Activated CD4-positive, CD25-positive, alpha-beta regulatory T cell treated with anti-CD3 and anti-CD28 coated beads, Interleukin-2, amount 50 U/mL, for 72 hours (primary cell): ENCODE measurements around the gene SMARCE1.
"Not testable (repeated sequence)": the region's sequence is repeated elsewhere in the genome, so short reads cannot be mapped to it uniquely, and the experiment has no call there.

Experiments used
- DNase-seq: peaks from one replicate; pipeline ENCODE4 v3.0.0; 2021

Gene SMARCE1

DNA sequence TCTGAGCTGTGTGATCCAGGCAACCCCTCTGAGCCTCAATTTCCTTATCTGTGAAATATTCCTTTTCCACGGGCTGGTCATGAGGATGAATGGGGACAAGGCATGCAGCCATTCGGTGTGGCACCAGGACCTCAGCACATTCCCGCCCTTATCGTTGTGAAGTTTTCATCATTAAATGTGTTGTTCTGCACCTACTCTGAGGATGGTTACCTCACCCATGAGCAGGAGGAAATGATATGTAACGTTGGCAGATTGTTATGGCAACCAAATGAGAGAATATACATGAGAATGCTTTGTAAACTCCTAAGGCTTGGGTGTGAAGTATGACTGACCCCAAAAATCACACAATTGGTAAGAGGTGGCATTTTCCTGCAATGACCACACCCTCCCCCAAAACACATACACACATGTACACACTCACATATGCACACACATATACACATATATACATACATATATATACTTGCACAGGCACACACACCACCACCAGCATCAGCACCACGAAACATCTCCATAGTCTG is 39.5 kb downstream of the SMARCE1 start:
- DNase-seq, result no peak

DNA sequence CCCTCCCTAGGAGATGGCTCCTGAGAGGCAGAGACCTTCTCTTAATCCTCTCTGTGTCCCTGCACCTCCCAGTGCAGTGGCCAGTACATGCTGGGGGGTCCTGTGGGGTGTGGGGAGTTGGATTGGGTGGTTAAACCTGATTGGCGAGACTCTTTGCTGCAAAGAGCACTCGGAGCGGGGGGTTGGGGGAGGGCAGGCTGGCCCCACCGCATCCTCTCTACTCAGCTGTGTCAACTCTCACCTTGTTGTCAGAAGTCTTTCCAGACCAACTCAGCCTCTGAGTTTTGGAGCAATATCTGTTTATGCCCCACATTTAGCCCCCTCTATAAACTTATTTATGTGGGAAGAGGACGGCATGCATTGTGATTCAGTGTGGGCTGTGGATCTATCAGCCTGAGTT is 40.0 kb downstream of the SMARCE1 start:
- no peak for DNase-seq

DNA sequence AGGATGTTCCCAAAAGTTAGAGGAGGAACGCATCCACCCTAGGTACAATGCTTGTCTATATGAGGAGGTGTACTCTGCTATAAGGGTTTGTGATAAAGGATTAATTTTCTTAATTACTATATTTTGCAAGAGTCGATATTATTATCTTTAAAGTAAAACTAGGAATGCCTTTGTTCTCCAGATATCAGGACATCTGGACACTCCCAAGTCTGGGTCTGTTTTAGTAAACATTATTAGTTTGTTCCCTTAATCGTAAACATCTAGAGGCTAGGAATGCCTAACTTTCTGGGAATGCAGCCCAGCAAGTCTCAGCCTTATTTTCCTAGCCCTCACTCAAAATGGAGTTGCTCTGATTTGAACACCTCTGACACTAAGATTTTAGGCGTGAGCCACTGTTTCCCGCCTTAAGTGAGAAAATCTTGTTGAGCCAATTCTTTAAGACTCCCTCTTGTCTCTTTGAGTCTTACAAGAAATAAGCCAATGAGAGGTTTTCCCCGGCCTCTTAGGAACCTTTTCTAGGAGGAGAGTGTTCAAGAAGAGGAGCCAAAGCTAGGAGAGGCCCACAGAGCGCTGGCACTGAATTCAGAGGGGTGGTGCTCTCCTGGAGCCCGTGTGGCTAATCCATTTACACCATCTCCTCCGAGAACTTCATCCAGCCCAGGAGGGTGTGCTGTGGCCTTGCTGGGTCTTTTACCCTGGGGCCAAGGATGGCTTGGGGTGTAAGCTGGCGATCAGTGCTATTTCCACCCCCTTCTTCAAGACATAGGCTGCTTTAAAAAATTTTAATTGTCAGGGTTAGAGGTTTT is 40.9 kb downstream of the SMARCE1 start:
- DNase-seq, result no peak

DNA sequence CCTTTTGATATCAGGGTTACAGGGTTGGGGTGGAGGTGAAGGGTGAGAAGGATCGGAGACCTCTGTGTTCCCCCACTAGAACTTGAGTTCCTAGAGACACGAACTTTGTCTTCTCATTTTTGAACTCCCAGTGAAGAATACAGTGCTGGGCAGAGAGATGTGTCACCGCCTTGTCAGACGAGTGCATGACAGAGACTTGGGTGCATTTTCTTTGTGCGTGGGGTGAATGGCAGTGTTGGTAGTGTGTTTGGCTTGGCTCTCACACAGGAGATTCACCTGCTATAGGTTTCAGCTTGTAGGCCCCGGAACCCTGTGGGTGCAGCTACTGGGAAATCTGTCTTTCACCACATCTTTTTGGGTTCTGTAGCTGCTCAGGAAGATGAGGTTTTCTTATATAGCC is 42.3 kb downstream of the SMARCE1 start:
- no peak for DNase-seq

DNA sequence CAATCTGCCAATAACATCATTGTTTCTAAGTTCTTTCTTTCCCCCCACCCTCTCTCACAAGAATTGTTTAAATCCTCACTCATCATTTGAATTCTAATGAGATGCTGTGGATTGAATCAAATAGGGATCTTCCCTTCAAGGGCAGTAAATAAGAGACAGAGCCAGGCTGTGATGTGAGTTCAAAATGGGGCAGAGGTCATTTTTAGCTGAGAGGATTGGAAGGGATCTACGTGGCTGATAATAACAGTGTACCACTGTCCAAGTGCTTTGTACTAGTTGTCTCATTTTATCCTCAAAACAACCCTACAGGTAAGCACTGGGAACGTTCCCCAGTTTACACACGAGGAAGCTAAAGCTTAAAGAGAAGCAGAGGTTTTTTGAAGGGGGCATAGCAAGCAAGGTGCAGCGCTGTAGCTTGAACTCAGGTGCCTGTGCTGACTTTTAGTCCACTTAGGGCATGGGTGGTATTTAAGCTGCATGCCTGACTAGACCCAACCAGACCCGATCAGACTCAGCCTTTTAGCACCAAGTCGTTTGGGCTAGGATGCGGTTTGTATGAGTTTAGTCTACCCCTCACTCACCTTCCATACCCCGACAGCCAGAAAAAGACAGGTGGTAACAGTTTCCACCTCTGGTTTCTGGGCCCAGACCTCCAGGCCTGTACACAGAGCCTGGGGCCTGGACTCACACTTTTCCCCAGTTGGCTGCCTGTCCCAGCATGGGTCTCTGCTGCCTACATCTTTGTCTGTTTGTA is 43.1 kb downstream of the SMARCE1 start:
- DNase-seq, result no peak

DNA sequence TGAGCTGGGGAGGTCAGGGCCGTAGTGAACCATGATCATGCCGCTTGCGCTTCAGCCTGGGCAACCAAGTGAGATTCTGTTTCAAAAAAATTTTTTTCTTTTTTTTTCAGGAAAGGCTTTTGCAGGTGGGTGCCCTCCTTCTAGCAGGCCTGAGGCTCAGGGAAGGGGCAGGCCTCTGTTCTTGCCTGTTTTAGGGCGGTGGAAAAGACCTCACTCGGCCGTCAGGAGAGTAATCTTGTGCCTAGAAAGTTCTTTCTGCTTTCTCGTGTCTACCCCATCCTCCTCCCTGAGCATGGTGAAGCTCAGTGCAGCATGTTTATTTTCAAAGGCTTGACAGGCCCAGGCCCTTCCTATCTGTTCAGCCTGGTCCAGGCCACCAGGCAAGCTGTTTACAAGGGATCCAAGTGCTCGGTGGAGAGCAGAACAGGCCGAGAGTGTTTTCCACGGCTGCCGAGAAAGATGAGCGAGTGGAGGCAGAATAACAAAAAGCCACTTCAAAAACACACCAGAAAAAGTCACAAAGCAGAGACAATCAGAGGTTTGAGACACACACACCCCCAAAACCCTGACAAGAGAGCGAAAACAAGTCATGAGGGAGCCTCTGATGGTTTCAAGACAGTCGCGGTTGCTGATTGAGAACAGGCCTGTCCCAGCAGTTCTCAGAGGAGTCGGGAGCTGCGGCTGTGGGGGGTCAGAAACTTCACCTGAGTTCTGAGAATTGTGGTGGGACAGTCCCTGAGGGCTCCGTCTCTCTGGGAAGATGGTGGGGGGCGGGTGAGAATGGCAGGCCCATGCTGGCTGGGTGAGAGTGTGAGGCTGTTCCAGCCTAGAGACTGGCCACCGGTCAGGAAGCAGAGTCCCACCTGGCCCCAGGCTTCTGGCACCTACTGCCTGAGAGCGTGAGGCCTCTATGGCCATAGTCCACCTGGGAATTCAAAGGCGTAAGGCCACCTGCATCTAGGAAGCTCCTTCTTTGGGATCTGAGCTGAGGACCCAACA is 44.9 kb downstream of the SMARCE1 start:
- peak; percentile 67 for DNase-seq

DNA sequence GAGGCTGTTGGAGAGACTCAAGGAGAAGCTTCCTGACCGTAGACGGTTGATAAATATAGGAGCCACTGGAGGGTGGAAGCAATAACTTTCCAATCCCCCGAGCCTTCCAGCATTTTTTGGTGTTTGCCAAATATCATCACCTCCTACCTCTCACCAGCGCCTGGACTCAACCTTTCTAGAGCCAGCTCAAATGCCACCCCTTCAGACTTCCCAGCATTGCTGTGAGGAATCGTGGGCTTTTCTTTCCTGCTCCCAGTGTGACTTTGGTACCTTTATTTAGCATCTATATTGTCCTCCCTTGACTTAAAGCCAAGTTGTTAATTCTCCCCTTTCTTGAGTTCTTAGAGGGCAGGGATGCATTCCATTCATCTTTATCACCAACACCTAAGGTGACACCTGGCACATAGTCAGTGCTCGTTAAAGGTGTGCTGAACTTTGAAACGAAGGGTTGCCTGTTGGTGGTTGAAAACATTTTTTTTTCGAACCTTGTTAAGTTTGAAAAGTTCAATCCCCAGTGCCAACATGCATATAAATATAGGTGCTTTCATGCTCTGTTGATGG is 47.1 kb downstream of the SMARCE1 start:
- DNase-seq, result no peak

DNA sequence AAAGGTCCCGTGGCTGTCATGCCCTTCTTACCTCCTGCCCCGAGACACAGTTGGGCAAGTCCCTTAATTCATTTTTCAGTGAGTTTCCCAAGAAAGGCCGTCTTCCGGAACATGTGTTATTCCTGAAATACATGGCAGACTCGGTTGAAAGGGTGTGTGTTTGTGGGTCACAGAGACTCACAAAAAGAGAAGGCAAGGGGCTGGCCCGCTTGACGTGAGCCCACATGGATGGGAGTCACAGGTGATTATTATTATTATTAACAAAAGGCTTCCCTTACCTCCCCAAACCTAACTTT is 48.2 kb downstream of the SMARCE1 start:
- DNase-seq, result no peak

DNA sequence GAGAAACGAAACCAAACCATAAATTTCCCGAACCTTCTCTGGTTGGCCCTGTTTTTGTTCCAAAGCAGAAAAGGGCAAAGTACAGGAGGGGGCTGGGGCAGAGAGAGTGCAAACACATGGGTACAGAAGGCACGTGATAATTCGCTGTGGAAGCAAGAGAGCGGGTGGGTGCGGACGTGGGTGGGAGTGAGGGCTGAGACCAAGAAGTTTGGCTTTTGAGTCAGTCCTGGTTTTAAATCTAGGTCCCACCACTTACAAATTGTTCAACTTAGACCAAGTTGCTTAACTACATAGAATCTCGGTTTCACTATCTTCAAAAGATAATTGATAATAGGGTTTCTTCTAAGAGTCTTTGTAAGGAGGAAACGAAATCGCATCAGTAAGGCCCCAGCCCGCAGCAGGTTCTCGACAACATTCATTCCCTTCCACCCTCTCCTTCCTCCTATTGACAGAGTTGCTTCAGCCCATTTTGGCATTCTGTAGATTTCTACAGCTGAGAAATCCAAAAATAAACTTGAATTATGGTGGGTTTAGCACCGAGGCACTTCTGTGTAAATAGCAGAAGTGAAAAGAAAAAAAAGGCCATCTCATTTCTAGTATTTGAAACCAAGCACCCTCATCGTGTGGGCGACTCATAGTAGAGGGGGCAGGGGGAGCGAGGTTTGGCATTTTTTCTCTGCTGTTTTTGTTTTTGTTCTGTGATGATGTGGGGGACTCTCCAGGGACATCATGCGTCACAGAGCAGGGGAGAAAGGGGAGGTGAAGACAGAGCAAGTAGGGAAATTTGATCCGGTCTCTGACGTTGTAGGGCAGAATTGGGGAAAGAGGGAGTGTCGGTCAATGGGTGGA is 48.8 kb downstream of the SMARCE1 start:
- peak; percentile 64 for DNase-seq

DNA sequence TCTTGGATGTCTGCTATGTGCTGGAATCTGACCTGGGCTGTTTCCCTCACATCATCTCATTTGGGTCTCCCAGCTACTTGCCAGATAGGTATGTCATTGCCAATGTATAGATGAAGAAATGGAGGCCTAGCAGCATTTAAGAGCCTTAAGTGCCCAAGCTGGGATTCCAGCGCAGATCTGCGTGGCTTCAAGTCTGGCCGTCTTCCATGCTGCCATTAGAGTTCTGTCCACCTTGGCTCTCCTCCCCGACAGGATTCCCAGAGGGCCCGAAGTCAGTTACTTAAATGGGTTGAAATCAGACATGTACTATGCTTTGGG is 49.4 kb downstream of the SMARCE1 start:
- no peak for DNase-seq

DNA sequence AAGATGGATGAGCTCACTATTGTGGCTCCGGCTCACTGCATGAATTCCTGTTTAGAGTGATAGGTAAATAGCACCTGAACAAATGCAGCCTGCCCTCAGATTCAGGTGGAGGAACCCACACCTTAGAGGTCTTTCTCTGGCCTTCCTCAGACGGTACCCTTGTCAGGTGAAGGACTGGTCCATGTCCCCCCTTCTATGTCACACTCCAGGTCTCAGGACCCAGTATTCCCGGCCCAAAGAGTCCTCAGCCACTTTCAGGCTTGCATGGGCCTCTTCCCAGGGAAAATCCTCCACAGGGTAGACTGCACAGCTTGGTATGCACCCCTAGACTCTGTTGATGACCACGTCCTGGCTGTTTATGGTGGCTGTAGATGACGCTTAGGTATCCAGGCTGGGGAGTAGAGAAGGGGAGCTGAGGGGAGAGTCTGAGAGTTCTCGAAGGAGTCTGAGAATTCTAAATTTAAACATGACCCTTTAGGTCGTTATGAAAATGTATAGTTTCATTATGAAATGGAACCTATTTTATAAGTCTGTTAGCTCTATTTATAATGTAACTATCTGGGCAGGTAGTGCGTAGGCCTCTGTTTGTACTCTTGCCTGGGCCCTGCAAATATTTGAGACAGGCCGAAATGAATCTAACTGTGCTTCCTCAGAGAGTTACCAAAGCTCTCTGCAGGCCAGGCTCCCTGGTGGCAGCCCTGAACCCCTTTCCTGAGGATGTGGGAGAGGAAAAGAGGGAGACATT is 49.9 kb downstream of the SMARCE1 start:
- DNase-seq, result no peak

DNA sequence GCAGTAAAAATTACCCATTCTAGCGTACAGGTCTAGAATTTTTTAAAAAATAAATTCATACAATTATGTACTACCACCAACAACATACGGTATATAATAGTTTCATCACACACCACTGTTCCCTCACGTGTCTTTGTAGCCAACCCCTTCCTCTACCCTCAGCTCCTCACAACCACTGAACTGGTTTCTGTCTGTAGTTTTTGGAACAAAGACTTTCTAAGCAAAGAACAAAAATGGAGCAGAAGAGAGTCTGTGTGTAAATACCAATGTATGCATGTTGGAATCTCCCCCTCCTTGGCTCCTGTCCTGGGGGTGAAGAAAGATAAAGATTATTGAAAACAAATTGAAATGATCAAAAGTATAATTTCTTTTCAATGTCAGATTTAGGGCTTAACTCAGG is 50.5 kb downstream of the SMARCE1 start:
- no peak for DNase-seq

DNA sequence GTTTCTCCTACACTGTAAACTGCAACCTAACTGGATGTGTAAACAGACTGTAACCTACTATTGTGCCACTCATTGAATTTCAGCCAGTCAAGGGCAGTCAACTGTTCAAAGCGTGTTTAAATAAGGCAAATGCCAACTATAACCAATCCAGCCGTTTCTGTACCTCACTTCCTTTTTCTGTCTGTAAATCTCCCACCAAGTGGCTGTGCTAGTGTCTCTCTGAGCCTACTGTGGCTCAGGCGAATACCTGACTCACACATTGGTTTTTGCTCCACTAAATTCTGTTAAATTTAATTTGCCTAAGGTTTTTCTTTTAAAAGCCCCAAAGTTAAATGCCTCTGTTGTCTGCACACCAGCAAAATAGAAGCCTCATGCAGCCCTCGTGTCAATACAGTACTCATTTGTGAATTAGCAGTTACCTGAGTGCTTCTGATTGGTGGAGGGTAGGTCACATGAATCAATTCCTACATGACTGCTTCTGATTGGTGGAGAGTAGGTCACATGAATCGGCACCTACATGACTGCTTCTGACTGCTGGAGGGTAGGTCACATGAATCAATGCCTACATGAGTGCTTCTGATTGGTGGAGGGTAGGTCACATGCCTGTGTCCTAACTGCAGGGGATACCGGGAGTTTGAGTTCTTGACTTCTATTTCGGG is 51.2 kb downstream of the SMARCE1 start:
- DNase-seq, result no peak

DNA sequence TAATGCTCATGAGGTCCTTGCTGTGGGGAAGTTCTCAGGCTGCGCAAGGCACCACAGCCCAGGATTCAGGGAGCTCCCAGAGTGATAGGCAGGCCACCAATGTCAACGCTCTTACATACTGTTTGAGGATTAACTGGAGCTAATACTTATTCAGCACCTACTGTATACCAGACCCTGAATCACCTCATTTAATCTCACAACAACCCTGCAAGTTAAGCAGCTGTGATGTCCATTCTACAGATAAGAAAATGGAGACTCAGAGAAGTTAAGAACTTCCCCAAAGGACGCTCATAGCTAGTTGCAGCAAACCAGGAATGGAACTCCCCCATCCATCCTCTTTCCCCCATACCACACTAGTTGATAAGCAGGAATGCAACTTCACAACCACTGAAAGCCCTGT is 56.9 kb downstream of the SMARCE1 start:
- no peak for DNase-seq

DNA sequence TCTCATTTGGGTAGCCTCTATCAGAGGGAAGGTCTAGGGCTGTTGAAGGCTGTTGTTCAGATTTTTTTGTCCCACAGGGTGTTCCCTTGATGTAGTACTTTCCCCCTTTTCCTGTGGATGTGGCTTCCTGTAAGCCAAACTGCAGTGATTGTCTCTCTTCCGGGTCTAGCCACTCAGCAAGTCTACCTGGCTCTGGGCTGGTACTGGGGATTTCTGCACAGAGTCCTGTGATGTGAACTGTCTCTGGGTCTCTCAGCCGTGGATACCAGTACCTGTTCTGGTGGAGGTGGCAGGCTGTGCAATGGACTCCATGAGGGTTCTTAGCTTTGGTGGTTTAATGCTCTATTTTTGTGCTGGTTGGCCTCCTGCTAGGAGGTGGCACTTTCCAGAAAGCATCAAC is 59.1 kb downstream of the SMARCE1 start:
- DNase-seq, result no peak

DNA sequence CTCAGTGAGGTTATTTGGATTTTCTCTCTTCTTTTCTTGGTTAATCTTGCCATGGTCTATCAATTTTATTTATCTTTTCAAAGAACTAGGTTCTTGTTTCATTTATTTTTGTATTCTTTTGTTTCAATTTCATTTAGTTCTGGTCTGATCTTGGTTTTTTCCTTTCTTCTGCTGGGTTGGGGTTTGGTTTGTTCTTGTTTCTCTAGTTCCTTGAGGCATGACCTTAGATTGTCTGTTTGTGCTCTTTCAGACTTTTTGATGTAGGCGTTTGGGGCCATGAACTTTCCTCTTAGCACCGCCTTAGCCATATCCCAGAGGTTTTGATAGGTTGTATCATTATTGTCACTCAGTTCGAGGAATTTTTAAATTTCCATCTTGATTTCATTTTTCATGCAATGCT is 61.4 kb downstream of the SMARCE1 start:
- not testable (repeated sequence) for DNase-seq

DNA sequence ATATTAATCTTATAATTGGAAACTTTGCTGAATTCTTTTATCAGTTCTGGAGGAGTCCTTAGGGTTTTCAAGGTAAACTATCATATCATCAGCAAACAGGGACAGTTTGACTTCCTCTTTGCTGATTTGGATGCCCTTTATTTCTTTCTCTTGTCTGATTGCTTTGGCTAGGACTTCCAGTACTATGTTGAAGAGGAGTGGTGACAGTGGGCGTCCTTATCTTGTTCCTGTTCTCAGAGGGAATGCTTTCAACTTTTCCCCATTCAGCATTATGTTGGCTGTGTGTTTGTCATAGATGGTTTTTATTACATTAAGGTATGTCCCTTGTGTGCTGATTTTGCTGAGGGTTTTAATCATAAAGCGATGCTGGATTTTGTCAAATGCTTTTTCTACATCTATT is 62.7 kb downstream of the SMARCE1 start:
- DNase-seq, result not testable (repeated sequence)

DNA sequence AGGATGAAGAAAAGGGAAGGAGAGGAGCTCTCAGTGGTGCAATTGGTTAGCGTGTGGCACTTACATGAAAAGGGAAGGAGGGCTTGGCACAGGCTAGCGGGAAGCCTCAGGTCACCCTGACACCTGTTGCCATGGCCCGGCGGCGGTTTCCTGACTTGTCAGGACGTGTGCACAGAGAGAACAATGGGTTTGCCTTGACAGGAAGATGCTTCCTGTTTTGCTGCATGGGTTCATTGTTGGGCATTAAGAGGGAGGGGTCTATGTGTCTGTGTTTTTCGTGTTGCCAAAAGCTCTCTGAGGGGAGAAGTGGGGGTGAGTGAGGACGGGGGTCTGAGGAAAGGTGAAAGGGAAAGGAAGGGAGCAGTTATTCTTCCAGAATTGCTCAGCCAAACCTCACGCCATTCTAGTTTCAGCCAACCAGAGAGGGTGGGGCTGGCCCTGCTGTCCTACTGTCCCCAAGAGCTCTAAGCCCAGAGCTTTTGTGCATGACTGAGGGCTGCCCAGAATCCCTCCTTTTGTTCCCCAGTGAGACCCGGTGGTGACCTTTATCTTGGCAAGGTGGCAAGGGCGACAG is 65.2 kb downstream of the SMARCE1 start:
- DNase-seq, result peak; percentile 50

DNA sequence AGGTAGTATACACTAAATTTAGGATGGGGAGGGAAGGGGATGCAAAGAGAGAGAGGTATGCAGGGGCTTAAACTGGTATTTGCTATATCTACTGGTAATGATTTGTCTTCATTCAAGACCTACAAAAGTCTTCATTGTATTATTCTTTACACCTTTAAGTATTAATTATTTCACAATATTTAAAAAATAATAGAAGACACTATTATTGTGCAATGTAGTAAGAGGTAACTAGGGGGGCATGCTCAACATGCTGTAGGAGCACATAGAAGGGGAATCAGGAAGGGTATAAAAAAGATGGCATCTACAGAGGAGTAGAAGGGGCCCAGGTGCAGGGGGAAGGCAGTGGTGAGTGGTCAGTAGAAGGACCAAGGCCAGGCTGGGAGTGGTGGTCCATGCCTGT is 67.5 kb downstream of the SMARCE1 start:
- no peak for DNase-seq

DNA sequence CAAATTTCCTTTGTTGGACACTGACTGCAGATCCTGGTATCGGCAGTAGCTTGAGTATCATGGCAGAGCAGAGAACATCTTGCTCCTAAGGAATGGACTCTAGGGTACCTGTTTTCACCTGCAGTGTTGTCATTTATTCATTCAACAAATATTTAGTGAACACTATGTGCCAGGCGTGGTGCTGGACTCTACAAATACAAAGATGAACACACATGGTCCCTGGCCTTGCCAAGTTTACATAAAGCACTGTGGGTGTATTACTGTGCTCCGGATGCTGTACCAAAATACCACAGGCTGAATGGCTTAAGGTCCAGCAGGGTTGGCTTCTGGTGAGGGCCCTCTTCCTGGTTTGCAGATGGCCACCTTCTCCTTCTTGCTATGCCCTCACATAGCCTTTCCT is 68.1 kb downstream of the SMARCE1 start:
- DNase-seq, result no peak
